ENCODE data around the gene TEX2. TPM values are rescaled to one million over a fixed set of nuclear protein-coding genes. Genes with fewer than 3 reads are reported as not detected.

TEX2 gene
- total and polyA plus RNA-seq, 2 of the 13 experiments (the other 11 are each of a cell fraction or from before 2014, with no cell fraction given), result 21.4 to 37.7 TPM

DNA sequence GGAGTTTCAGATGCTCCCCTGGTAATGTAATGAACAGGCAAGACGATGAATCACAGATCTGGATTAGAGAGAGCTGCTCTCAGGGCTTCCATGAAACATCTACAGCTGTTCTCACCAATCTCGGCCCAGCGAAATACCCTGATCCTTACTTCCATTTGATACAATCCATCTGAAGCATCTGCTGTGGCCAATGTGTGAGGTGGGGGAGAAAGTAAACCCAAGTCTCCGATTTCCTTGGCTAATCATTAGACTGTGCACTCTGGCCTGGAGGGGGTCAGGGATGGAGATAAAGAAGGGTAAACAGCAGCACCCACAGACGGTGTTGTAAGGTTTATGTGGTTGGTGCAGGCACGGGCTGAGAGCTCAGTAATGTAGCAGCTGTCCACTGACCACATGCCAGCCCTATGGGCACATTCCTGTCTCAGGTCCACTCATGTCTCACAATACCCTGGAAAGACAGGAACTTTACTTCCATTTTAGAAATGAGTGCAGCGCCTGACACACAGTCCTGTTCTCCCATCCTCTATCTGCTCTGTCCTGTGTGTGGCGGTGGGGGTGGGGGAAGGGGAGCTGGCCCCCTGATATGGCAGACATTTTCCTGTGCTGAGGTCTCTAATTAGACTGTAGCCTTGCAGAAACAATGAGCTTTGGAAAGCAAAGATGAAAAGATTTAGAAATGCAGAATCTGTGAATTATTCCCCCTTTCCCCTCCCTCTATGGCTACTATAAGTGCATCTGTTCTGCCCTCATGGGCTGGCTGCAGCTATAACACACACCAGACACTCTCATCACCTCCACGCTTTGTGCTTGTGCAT, 84.8 kb downstream of the TEX2 start (continued):
- TF ChIP-seq ZNF142 (CRISPR knock-in tag; IDR thresholded peaks at IDR 0.05), result no peak
- TF ChIP-seq SKI (IDR thresholded peaks at IDR 0.05; ENCODE audit: partially characterized antibody), result peak; percentile 87
- no peak; the same call in 1 of the 2 replicates for TF ChIP-seq RAD21 (CRISPR knock-in tag; IDR thresholded peaks at IDR 0.05)
- TF ChIP-seq ZNF800 (CRISPR knock-in tag; IDR thresholded peaks at IDR 0.05), result 0 out of 2 replicates have a peak, but pooled peaks have one; percentile 23
- peak; percentile 89 for TF ChIP-seq ERF (CRISPR knock-in tag; IDR thresholded peaks at IDR 0.05)
- TF ChIP-seq ZNF580 (CRISPR knock-in tag; IDR thresholded peaks at IDR 0.05; ENCODE audit: borderline replicate concordance, low read depth), result peak; percentile 91; the same call in 1 of the 2 replicates
- TF ChIP-seq, protein P1, sequence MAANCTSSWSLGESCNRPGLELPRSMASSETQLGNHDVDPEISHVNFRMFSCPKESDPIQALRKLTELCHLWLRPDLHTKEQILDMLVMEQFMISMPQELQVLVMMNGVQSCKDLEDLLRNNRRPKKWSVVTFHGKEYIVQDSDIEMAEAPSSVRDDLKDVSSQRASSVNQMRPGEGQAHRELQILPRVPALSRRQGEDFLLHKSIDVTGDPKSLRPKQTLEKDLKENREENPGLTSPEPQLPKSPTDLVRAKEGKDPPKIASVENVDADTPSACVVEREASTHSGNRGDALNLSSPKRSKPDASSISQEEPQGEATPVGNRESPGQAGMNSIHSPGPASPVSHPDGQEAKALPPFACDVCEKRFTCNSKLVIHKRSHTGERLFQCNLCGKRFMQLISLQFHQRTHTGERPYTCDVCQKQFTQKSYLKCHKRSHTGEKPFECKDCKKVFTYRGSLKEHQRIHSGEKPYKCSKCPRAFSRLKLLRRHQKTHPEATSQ (CRISPR knock-in tag; IDR thresholded peaks at IDR 0.05; ENCODE audit: borderline replicate concordance), result peak; percentile 16; the same call in 1 of the 2 replicates
- TF ChIP-seq NFYB (CRISPR knock-in tag; IDR thresholded peaks at IDR 0.05), result peak; percentile 46
- no peak for TF ChIP-seq ZBTB43 (CRISPR knock-in tag; conservative IDR thresholded peaks at IDR 0.05)
- TF ChIP-seq, protein P2, sequence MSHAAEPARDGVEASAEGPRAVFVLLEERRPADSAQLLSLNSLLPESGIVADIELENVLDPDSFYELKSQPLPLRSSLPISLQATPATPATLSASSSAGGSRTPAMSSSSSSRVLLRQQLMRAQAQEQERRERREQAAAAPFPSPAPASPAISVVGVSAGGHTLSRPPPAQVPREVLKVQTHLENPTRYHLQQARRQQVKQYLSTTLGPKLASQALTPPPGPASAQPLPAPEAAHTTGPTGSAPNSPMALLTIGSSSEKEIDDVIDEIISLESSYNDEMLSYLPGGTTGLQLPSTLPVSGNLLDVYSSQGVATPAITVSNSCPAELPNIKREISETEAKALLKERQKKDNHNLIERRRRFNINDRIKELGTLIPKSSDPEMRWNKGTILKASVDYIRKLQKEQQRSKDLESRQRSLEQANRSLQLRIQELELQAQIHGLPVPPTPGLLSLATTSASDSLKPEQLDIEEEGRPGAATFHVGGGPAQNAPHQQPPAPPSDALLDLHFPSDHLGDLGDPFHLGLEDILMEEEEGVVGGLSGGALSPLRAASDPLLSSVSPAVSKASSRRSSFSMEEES (CRISPR knock-in tag; IDR thresholded peaks at IDR 0.05), result peak; percentile 53; the same call in 1 of the 2 replicates
- no peak for TF ChIP-seq CHCHD3 (CRISPR knock-in tag; IDR thresholded peaks at IDR 0.05)
- TF ChIP-seq SAP130 (CRISPR knock-in tag; IDR thresholded peaks at IDR 0.05; ENCODE audit: low read depth), result peak; percentile 75
- TF ChIP-seq ZNF558 (CRISPR knock-in tag; IDR thresholded peaks at IDR 0.05; ENCODE audit: borderline replicate concordance), result no peak
- peak; percentile 21; the same call in 1 of the 2 replicates for TF ChIP-seq ZNF746 (CRISPR knock-in tag; IDR thresholded peaks at IDR 0.05)
- TF ChIP-seq MED1 (CRISPR knock-in tag; IDR thresholded peaks at IDR 0.05), result peak; percentile 82
- peak; percentile 65; the same call in 1 of the 2 replicates for TF ChIP-seq AKAP8 (CRISPR knock-in tag; IDR thresholded peaks at IDR 0.05)

All from HepG2 (cell line).